HepG2 (cell line): ENCODE data around the gene UHMK1. TPM values are rescaled to one million over a fixed set of nuclear protein-coding genes. Genes with fewer than 3 reads are reported as not detected.

Experiments
- ELF3 ChIP-seq: IDR thresholded peaks from 2 replicates; pipeline ENCODE4 v1.6.1; 2016; ENCODE audit warnings: missing genetic modification reagents, missing compliant biosample characterization
- ELF4 ChIP-seq: sonication (generic); formaldehyde crosslinking; IDR thresholded peaks from 2 replicates; pipeline ENCODE4 v1.5.0; 2020; ENCODE audit warnings: missing genetic modification reagents, mild to moderate bottlenecking, moderate library complexity, borderline replicate concordance
- ETV6 ChIP-seq: sonication (generic); formaldehyde crosslinking; conservative IDR thresholded peaks from 2 replicates; pipeline ENCODE4 v1.4.0; 2020; ENCODE audit warnings: missing genetic modification reagents
- GATAD2A ChIP-seq: IDR thresholded peaks from 2 replicates; pipeline ENCODE4 v1.6.1; 2016
- HDAC6 ChIP-seq: fragments of 200-600 bp; sonication (generic); IDR thresholded peaks from 2 replicates; pipeline ENCODE4 v1.7.0; 2017; ENCODE audit warnings: mild to moderate bottlenecking, antibody characterized with exemption, low read length, low read depth
- HNRNPUL1 ChIP-seq: fragments of 200-400 bp; formaldehyde crosslinking; IDR thresholded peaks from 2 replicates; pipeline ENCODE4 v1.6.1; 2017; ENCODE audit warnings: low read depth, mild to moderate bottlenecking, low read length, moderate library complexity
- ISL2 ChIP-seq: sonication (generic); formaldehyde crosslinking; IDR thresholded peaks from 2 replicates; pipeline ENCODE4 v1.5.0; 2020; ENCODE audit warnings: missing genetic modification reagents
- PAXIP1 ChIP-seq: sonication (generic); formaldehyde crosslinking; conservative IDR thresholded peaks from 2 replicates; pipeline ENCODE4 v1.4.0; 2020; ENCODE audit warnings: mild to moderate bottlenecking, missing genetic modification reagents, moderate library complexity
- PLSCR1 ChIP-seq: sonication (generic); formaldehyde crosslinking; IDR thresholded peaks from 2 replicates; pipeline ENCODE4 v1.5.0; 2020; ENCODE audit warnings: missing genetic modification reagents, mild to moderate bottlenecking, borderline replicate concordance
- SIN3A ChIP-seq: IDR thresholded peaks from 2 replicates; pipeline ENCODE4 v1.6.1; 2011; ENCODE audit warnings: low read depth, mild to moderate bottlenecking, control low read depth, low read length, borderline replicate concordance
- SMARCC2 ChIP-seq: fragments of 450-650 bp; IDR thresholded peaks from 2 replicates; pipeline ENCODE4 v1.6.1; 2017; ENCODE audit warnings: antibody characterized with exemption, mild to moderate bottlenecking
- ZBTB26 ChIP-seq: IDR thresholded peaks from 2 replicates; pipeline ENCODE4 v1.6.1; 2016; ENCODE audit warnings: missing compliant biosample characterization, missing genetic modification reagents, borderline replicate concordance
- ZMAT3 ChIP-seq: sonication (generic); formaldehyde crosslinking; conservative IDR thresholded peaks from 2 replicates; pipeline ENCODE4 v1.7.0; 2021; ENCODE audit warnings: missing genetic modification reagents
- ZNF101 ChIP-seq: sonication (generic); formaldehyde crosslinking; IDR thresholded peaks from 2 replicates; pipeline ENCODE4 v1.4.0; 2020; ENCODE audit warnings: mild to moderate bottlenecking, low read depth, missing genetic modification reagents, borderline replicate concordance
- ZNF12 ChIP-seq: sonication (generic); formaldehyde crosslinking; IDR thresholded peaks from 2 replicates; pipeline ENCODE4 v1.5.0; 2020; ENCODE audit warnings: missing genetic modification reagents
- ZNF280B ChIP-seq: sonication (generic); formaldehyde crosslinking; IDR thresholded peaks from 2 replicates; pipeline ENCODE4 v1.5.0; 2020; ENCODE audit warnings: missing genetic modification reagents, mild to moderate bottlenecking, borderline replicate concordance
- ZNF557 ChIP-seq: sonication (generic); formaldehyde crosslinking; IDR thresholded peaks from 2 replicates; pipeline ENCODE4 v1.4.0; 2020; ENCODE audit warnings: missing genetic modification reagents
- ZSCAN30 ChIP-seq: sonication (generic); formaldehyde crosslinking; IDR thresholded peaks from 2 replicates; pipeline ENCODE4 v1.5.0; 2020; ENCODE audit warnings: mild to moderate bottlenecking, missing genetic modification reagents
- polyA plus RNA-seq, 8 experiments: library from polyadenylated mRNA; depleted of rRNA in 3 of 8; stranded (reverse) in 7 of 8; unstranded in 1 of 8; fragments of >200 nt; fragmentation: Illumina TruSeq in 4 of 8; extraction: Trizol in 4 of 8; gene quantifications; 2 replicates each; pipeline versions ENCODE4 v1.2.1 to v1.2.3, GENCODE V29; 2011 to 2016; ENCODE audit warnings: low read depth in 4 of 8, missing spikeins in 1 of 8, mixed read lengths in 1 of 8; ENCODE audit not compliant: insufficient read depth in 1 of 8
- total RNA-seq, 5 experiments: library from RNA; depleted of rRNA; stranded (reverse); fragments of >200 nt; fragmentation: Illumina TruSeq; extraction: Trizol; gene quantifications; 2 replicates each; pipeline ENCODE4 v1.2.3, GENCODE V29; 2016; ENCODE audit warnings: low read depth in 1 of 5

The UHMK1 gene
- total and polyA plus RNA-seq, 2 of the 13 experiments (the other 11 are each of a cell fraction or from before 2014, with no cell fraction given): 12.9 to 20.0 TPM

GRCh38 chr1:162560303-162561036 lies 62.9 kb downstream of the UHMK1 start (continued):
- TF ChIP-seq SIN3A: 0 out of 2 replicates have a peak, but pooled peaks have one; percentile 48
- TF ChIP-seq HNRNPUL1: no peak
- TF ChIP-seq GATAD2A: peak; percentile 93
- TF ChIP-seq ZBTB26 (CRISPR knock-in tag): no peak
- TF ChIP-seq ETV6 (CRISPR knock-in tag): 0 out of 2 replicates have a peak, but pooled peaks have one; percentile 53
- TF ChIP-seq ELF3 (CRISPR knock-in tag): peak; percentile 48; the same call in 1 of the 2 replicates
- peak; percentile 75 for TF ChIP-seq PAXIP1 (CRISPR knock-in tag)
- peak; percentile 91 for TF ChIP-seq ZNF557 (CRISPR knock-in tag)
- peak; percentile 70 for TF ChIP-seq ELF4 (CRISPR knock-in tag)
- no peak for TF ChIP-seq ZMAT3 (CRISPR knock-in tag)
- no peak for TF ChIP-seq ZNF280B
- TF ChIP-seq SMARCC2: no peak
- TF ChIP-seq ZNF101 (CRISPR knock-in tag): no peak
- peak; percentile 42; the same call in 1 of the 2 replicates for TF ChIP-seq ISL2 (CRISPR knock-in tag)
- TF ChIP-seq PLSCR1: peak; percentile 22; the same call in 1 of the 2 replicates
- TF ChIP-seq HDAC6: no peak
- peak; percentile 75; the same call in 1 of the 2 replicates for TF ChIP-seq ZNF12
- TF ChIP-seq ZSCAN30: no peak
